ENCODE data around the gene STMP1. TPM values are rescaled to one million over a fixed set of nuclear protein-coding genes. Genes with fewer than 3 reads are reported as not detected.

STMP1 gene
- total RNA-seq, 1 experiment from 2014 or later = 26.1 TPM

DNA sequence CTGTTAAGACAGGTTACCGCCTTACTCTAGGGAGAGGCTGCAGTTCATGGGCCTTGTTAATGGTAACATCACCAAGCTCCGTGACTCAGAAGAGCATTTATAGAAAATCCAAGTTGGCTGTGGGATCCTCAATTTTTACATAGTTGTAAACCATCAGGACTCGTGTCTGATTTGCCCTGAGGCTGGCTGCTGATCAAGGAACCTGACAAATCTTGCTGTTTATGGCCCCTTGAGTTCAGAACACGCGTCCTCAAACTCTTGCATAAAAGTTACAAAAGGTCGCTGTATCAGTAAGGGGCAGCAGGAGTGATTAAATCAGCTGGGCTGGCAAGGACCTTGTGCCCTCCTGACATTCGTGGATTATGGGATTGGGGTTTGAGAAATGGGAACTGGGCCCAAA lies 61.1 kb downstream of the STMP1 start (continued):
- TF ChIP-seq, protein P1, sequence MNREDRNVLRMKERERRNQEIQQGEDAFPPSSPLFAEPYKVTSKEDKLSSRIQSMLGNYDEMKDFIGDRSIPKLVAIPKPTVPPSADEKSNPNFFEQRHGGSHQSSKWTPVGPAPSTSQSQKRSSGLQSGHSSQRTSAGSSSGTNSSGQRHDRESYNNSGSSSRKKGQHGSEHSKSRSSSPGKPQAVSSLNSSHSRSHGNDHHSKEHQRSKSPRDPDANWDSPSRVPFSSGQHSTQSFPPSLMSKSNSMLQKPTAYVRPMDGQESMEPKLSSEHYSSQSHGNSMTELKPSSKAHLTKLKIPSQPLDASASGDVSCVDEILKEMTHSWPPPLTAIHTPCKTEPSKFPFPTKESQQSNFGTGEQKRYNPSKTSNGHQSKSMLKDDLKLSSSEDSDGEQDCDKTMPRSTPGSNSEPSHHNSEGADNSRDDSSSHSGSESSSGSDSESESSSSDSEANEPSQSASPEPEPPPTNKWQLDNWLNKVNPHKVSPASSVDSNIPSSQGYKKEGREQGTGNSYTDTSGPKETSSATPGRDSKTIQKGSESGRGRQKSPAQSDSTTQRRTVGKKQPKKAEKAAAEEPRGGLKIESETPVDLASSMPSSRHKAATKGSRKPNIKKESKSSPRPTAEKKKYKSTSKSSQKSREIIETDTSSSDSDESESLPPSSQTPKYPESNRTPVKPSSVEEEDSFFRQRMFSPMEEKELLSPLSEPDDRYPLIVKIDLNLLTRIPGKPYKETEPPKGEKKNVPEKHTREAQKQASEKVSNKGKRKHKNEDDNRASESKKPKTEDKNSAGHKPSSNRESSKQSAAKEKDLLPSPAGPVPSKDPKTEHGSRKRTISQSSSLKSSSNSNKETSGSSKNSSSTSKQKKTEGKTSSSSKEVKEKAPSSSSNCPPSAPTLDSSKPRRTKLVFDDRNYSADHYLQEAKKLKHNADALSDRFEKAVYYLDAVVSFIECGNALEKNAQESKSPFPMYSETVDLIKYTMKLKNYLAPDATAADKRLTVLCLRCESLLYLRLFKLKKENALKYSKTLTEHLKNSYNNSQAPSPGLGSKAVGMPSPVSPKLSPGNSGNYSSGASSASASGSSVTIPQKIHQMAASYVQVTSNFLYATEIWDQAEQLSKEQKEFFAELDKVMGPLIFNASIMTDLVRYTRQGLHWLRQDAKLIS (CRISPR knock-in tag; IDR thresholded peaks at IDR 0.05; ENCODE audit: borderline replicate concordance) = no peak
- TF ChIP-seq IRF2 (CRISPR knock-in tag; IDR thresholded peaks at IDR 0.05; ENCODE audit: borderline replicate concordance, low read depth) (no peak), ZNF138 (CRISPR knock-in tag; conservative IDR thresholded peaks at IDR 0.05) (no peak), RELA (CRISPR knock-in tag; IDR thresholded peaks at IDR 0.05; ENCODE audit: borderline replicate concordance) (no peak), JUN (CRISPR knock-in tag; IDR thresholded peaks at IDR 0.05) (no peak)

Other genes with a start within 250 kb of the STMP1 start
- 14.6 to 19.7 TPM (median 19.2 TPM) in 3 replicates for gene CNOT4, start 152.4 kb upstream of the STMP1 start, total RNA-seq (2021)
- 138 to 171 TPM (median 149 TPM) in 3 replicates for gene NUP205, start 104.6 kb upstream of the STMP1 start, total RNA-seq (2021)
- gene SLC13A4, start 65.7 kb downstream of the STMP1 start, total RNA-seq (2021) = 1.6 to 2.1 TPM (median 1.7 TPM) in 3 replicates
- gene FAM180A, start 86.3 kb downstream of the STMP1 start, total RNA-seq (2021) = not detected in 3 replicates

Data from WTC11 (cell line).